ENCODE measurements around the gene SLC5A12.

SLC5A12 gene

DNA sequence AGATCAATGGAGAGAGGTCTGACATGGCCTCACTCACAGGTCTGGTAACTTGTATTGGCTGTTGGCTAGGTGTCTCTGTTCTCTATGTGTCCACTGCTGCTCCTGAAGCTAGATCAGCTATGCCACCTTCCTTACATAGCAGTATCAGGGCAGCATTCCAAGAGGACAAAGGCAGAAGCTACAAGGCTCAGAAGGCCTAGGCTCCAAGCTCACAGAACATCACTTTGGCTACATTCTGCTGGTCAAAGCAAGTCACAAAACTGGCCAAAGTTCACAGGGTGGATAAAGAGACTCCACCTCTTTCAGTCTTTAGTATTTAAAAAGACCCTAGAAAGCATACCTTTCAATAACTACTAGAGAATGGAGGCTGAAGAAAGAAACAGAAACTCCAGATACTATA lies 4.1 kb downstream of the SLC5A12 start:
- no peak for FAIRE-seq

DNA sequence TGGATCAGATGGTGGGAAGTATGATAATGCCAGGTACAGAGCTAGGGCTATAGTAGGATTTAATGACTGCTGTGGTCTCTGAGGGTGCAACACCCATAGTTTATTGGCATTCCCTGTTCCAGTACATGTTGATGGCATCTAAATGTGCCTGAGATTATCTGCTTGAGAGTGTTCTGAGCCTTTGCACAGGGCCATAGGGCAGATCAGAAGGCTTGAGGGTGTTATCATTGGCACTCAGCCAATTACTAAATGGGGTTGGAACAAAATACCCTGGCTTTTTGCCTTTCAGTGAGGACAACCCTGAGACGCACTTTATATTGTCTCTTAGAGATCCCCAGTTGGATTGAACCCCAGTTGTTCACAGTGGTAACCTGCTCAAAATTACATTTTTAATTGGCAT lies 6.7 kb downstream of the SLC5A12 start:
- FAIRE-seq: no peak

- FAIRE-seq: no peak
Measured at GRCh38 chr11:26712497-26712896, 9.4 kb downstream of the SLC5A12 start.

GRCh38 chr11:26710489-26710888 lies 11.4 kb downstream of the SLC5A12 start:
- FAIRE-seq: no peak

DNA sequence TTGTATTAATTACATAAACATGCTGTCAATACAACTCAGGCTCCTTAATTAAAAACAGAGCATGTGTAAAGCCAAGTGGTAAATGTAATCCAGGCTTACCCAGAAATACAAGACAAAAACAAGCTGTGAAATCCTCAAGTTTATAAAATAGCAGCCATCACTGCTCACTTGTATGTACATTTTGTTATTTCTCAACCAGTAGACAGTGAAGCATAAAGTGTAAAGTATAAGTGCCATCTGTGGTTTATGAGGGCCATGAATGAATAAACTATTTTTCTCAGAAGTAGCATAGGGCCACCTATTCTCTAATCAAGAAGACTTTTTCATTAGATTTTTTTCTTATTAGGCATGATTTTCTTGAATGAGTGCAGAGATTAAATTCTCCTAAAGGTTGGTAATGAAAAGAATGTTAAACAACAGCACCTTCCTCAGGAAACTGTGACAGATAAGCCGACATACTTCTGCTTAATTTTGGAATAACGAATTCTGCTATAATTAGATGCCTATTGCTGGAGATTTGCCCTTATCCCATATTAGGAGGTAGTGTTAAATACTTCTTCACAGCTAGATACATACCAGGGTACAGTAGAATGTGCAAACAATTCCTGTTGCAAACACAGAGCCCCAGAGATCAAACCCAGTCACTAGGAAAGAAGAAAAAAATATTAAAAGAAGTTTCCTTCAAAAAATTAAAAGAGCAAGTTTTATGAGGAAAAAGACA lies 13.0 kb downstream of the SLC5A12 start:
- FAIRE-seq: no peak

DNA sequence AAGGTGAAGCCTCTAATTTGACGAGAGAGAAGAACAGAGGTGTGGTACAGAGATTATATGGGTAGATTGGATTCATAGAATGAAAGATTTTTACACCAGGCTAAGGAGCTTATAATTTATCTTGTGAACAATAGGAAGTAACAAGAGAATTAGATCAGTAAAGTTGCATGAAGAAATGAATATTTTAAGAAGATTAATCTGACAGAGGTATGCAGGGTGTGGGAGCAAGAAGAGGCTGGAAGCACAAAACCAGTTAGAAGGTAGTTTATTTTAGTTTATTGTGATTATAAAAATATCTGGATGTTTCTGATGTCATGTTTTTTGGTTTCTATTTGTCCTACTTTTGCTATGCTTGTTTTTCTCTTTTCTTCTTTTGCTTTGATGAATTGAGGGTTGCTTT lies 15.7 kb downstream of the SLC5A12 start:
- FAIRE-seq: no peak

DNA sequence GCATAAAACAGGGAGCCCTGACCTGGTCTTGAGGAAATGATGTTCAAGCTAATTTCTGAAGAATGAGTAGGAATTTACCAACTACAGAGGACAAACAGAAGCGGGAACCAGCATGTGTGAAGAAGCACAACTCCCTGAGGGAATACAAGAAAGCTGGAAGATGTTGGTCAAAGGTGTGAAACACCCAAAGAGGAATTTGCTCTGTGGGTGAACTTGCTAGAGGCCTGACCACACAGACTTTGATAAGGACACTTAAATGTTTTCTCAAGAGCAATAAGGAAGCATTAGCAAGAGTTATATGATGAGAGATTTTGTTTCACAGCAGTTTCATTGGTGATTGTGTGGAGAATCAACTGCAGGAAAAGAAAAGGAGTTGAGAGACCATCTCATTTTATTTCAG lies 17.6 kb downstream of the SLC5A12 start:
- no peak for FAIRE-seq

GRCh38 chr11:26703411-26704191 lies 18.3 kb downstream of the SLC5A12 start:
- no peak for FAIRE-seq

DNA sequence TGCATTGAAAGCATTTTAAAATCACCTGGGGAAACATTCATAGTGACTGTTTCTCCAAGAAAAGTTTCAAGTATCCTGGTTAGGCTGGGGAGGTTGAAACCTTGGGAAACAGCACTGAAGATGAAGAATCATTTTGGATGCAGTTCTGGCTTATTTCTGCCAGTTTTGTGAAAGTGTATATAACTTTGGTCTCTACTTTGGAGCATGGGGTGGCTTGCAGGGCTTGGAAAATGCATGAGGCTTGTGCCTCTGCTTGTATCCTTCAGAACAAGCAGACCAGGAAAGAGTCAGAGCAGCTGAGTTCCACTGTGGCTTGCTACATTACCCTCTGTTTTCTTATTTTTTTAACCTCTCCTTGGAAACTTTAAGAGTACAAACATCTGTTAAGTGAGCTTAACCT lies 19.5 kb downstream of the SLC5A12 start:
- FAIRE-seq: no peak

- no peak for FAIRE-seq
Measured at GRCh38 chr11:26700574-26701235, 21.2 kb downstream of the SLC5A12 start.

GRCh38 chr11:26698224-26698623 lies 23.6 kb downstream of the SLC5A12 start:
- FAIRE-seq: no peak

DNA sequence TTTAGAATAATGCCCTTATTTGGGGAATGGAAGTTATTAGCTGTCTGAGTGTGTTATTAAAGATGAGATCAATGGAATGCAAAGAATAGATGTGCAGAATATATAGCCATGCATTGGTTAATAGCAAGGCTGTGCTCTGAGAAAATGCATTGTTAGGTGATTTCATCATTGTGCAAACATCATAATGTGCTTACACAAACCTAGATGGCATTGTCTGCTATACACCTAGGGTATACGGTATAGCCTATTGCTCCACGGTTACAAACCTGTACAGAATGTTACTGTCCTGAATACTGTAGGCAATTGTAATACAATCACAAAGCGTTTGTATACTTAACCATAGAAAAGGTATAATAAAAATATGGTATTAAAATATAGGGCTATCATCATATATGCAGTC lies 25.5 kb downstream of the SLC5A12 start:
- no peak for FAIRE-seq

GRCh38 chr11:26688701-26689100 lies 33.2 kb downstream of the SLC5A12 start:
- FAIRE-seq: no peak

DNA sequence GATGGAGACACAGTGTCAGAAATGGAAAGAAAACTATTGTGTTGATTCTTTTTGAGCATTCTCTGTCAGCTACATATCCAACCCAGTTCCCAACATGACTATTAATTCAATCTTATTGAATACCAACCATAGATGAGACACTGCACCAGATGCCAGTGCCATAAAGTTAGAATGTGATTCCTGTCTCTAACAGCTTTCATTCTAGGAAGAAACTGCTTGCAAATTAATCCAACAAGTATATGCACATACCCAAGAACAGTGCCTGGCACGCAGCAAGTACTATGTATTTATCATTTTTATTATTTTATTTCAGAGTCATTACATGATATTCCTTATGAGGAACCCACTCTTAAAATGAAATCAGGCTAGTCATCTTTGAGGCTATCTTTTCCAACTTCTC lies 34.5 kb downstream of the SLC5A12 start:
- no peak for FAIRE-seq

DNA sequence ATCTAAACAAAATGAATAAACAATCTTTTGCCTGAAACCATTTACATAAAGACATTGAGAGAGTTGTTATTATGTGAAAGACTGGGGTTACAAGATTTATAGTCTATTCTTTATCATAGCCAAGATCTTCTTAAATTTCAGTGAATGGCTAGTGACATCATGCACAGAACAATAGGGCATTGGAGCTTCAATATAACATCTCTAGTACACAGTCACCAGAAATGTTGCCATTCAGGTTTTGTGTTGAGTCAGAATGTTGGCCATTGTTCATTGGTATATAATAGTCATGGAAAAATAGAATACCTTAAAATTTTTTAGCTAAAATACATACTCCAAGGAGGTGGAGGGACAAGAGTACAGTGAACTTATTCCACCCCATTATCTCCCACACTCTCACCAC lies 44.3 kb downstream of the SLC5A12 start:
- no peak for FAIRE-seq

DNA sequence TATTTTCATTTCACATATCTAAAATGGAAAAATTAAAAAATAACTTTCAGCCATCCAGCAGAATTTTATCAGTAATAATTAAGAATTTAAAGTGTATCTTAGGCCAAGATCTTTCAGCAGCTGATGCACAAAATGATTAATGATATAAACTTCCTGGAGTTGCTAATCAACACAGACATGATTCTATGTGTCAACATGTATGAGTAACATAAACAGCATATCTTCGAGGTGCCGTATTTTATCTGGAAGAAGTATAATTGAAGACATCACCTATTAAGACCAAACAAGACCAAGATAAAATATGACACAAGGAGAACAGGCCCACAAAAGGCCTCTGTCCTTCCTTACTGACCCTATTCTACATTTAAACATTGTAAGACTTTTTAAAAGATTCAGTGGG lies 45.2 kb downstream of the SLC5A12 start:
- no peak for FAIRE-seq

DNA sequence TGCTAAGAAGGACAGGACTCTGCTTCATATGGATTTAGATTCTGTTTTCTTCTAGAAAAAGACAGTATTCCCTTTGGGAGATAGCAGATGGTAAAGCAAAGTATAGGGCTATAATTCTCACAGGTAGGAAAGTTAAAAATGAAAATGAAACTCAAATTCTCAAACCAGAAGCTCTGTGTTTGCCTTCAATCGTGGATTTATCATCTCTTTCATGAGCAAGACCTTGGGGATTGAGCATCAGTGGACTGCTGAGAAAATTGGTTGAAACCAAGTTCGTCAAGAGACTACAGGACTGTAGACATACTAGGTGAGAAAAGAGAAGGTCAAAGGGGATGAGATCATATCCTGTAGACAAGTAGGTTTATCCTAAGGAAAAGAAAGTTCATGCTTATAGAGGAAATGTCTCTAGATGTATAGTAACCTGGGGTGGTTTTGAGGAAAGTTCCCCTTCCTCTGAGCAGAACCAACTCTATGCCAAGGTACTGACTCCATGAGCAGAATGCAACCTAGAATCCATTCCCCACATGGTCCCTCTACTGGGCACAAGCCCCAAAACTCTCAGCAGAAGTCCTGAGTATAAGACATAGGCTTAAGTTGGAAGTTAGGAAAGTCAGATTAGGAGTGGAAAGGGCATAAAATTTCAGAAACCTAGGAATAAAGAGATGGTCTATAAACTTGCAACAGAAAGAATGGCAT lies 46.5 kb downstream of the SLC5A12 start:
- no peak for FAIRE-seq

- no peak for FAIRE-seq
Measured at GRCh38 chr11:26665946-26666345, 55.9 kb downstream of the SLC5A12 start.

DNA sequence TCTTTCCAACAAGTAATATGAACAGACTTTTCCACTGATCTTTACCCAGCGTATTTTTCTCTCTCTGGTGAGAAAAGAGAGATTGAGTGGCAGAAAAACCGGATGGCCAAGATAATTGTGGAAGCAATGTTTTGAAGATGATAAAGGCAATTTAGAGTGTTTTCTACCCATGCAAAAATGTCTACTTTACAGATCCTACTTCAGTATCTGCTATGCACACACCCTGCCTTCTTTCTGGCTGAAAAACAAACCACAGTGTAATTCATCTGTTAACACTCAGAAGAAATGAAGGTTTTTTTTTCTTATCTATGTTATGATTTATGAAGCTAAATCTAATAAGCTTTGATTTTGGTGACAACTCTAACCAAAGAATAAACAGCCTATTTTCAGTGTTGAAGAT lies 56.8 kb downstream of the SLC5A12 start:
- FAIRE-seq: no peak

- no peak for FAIRE-seq
Measured at GRCh38 chr11:26662916-26663315, 58.9 kb downstream of the SLC5A12 start.

- no peak for FAIRE-seq
Measured at GRCh38 chr11:26655287-26655686, 66.6 kb downstream of the SLC5A12 start.

DNA sequence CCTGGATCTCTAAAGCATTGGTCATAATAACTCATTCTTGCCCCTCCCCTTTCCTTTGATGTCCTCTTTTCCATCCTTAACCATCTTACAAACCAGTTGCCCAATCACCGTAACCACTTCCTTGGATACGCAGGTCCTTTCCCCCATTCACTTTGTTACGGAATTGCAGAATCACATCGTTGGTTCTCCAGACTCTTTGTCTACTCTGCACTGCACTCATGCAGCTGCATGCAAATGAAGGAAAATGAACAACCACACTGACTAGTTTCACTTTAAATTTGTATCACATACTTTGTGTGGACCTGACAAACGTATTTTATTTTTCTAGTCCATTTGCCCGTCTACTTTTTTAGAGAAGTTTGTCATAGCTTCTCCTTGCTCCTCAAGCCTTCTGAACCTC lies 69.9 kb downstream of the SLC5A12 start:
- no peak for FAIRE-seq

GRCh38 chr11:26649884-26650283 lies 72.0 kb downstream of the SLC5A12 start:
- no peak for FAIRE-seq
